Activated naive CD4-positive, alpha-beta T cell (primary cell): ENCODE results near the gene ACBD5.

Experiments used
- DNase-seq, 4 experiments: peaks; one replicate each; lab custom pipeline; 2025; lab: John Stamatoyannopoulos, UW

The ACBD5 gene

GRCh38 chr10:27152687-27153086 is 87.9 kb downstream of the ACBD5 start:
- no peak for DNase-seq

GRCh38 chr10:27150261-27150660 is 90.3 kb downstream of the ACBD5 start:
- DNase-seq, result no peak

- no peak for DNase-seq
Measured at GRCh38 chr10:27147701-27148100, 92.9 kb downstream of the ACBD5 start.

GRCh38 chr10:27145937-27146336 is 94.7 kb downstream of the ACBD5 start:
- DNase-seq, result no peak
